GM12878 (cell line): Measurements from ENCODE around the gene MYO1D. TPM values are rescaled to one million over a fixed set of nuclear protein-coding genes. Genes with fewer than 3 reads are reported as not detected.

Experiments
- CHD1 ChIP-seq: IDR thresholded peaks from 2 replicates; pipeline ENCODE4 v1.6.1; 2012; ENCODE audit warnings: low read depth, low read length, improper control_type of control experiment
- CHD4 ChIP-seq: fragments of 200-600 bp; sonication (generic); IDR thresholded peaks from 2 replicates; pipeline ENCODE4 v1.6.1; 2016; ENCODE audit warnings: mild to moderate bottlenecking
- E4F1 ChIP-seq: fragments of 450-650 bp; IDR thresholded peaks from 2 replicates; pipeline ENCODE4 v1.6.1; 2018; ENCODE audit warnings: borderline replicate concordance, mild to moderate bottlenecking; ENCODE audit not compliant: partially characterized antibody
- EP300 ChIP-seq, 2 experiments: fragments of 150-350 bp in 1 of 2; IDR thresholded peaks; 2 replicates each; pipeline ENCODE4 v1.6.1; 2011 to 2012; ENCODE audit warnings: low read depth in 2 of 2, low read length in 2 of 2, borderline replicate concordance in 1 of 2, improper control_type of control experiment in 1 of 2, inconsistent platforms in 1 of 2; ENCODE audit not compliant: control insufficient read depth in 1 of 2
- KLF5 ChIP-seq: fragments of 450-650 bp; IDR thresholded peaks from 2 replicates; pipeline ENCODE4 v1.6.1; 2014; ENCODE audit warnings: mild to moderate bottlenecking; ENCODE audit not compliant: partially characterized antibody
- LARP7 ChIP-seq: fragments of 450-650 bp; IDR thresholded peaks from 2 replicates; pipeline ENCODE4 v1.6.1; 2017; ENCODE audit warnings: mild to moderate bottlenecking
- MEF2A ChIP-seq: IDR thresholded peaks from 2 replicates; pipeline ENCODE4 v1.6.1; 2011; ENCODE audit warnings: low read depth, mild to moderate bottlenecking, low read length, moderate library complexity; ENCODE audit not compliant: insufficient read depth
- MXI1 ChIP-seq: fragments of 150-350 bp; IDR thresholded peaks from 2 replicates; pipeline ENCODE4 v1.6.1; 2011; ENCODE audit warnings: low read depth, mild to moderate bottlenecking, inconsistent platforms, low read length, improper control_type of control experiment
- NFYA ChIP-seq: IDR thresholded peaks from 2 replicates; pipeline ENCODE4 v1.6.1; 2011; ENCODE audit warnings: low read depth, mild to moderate bottlenecking, low read length, improper control_type of control experiment, borderline replicate concordance
- PAX5 ChIP-seq: IDR thresholded peaks from 2 replicates; pipeline ENCODE4 v1.6.1; 2011; ENCODE audit warnings: low read depth, low read length, borderline replicate concordance
- RAD51 ChIP-seq: fragments of 450-650 bp; IDR thresholded peaks from 2 replicates; pipeline ENCODE4 v1.6.1; 2016; ENCODE audit warnings: moderate library complexity, mild to moderate bottlenecking, inconsistent platforms
- RCOR1 ChIP-seq: conservative IDR thresholded peaks from 2 replicates; pipeline ENCODE4 v1.6.1; 2012; ENCODE audit warnings: low read depth, low read length, improper control_type of control experiment
- RELA ChIP-seq: fragments of 450-650 bp; IDR thresholded peaks from 2 replicates; pipeline ENCODE4 v1.8.0; 2014; ENCODE audit warnings: borderline replicate concordance; ENCODE audit not compliant: partially characterized antibody
- SKIL ChIP-seq: fragments of 450-650 bp; IDR thresholded peaks from 2 replicates; pipeline ENCODE4 v1.6.1; 2017; ENCODE audit warnings: mild to moderate bottlenecking, low read depth, inconsistent platforms; ENCODE audit not compliant: poor library complexity, severe bottlenecking
- SMARCA5 ChIP-seq: fragments of 450-650 bp; IDR thresholded peaks from 2 replicates; pipeline ENCODE4 v1.6.1; 2017; ENCODE audit warnings: mild to moderate bottlenecking
- SMC3 ChIP-seq: IDR thresholded peaks from 2 replicates; pipeline ENCODE4 v1.6.1; 2011; ENCODE audit warnings: low read length, improper control_type of control experiment, borderline replicate concordance
- STAT3 ChIP-seq: IDR thresholded peaks from 2 replicates; pipeline ENCODE4 v1.6.1; 2011; ENCODE audit warnings: low read depth, low read length, improper control_type of control experiment
- TAF1 ChIP-seq: IDR thresholded peaks from 2 replicates; pipeline ENCODE4 v1.6.1; 2011; ENCODE audit warnings: mild to moderate bottlenecking, low read depth, low read length, borderline replicate concordance
- ZNF24 ChIP-seq: fragments of 450-650 bp; IDR thresholded peaks from 2 replicates; pipeline ENCODE4 v1.6.1; 2017; ENCODE audit warnings: antibody characterized with exemption, mild to moderate bottlenecking
- polyA plus RNA-seq, 11 experiments: library from polyadenylated mRNA; depleted of rRNA in 4 of 11; unstranded in 6 of 11; stranded (reverse) in 5 of 11; fragments of >200 nt; fragmentation: Nextera tagmentation in 4 of 11; fragmentation: Illumina TruSeq in 1 of 11; extraction: Ambion mirVana in 4 of 11; extraction: Trizol in 1 of 11; gene quantifications; 1 replicate in 1 of 11; 2 replicates in 10 of 11; pipeline versions ENCODE4 v1.2.1 to v1.2.3, GENCODE V29; 2011 to 2016; ENCODE audit warnings: inconsistent platforms in 2 of 11, missing spikeins in 2 of 11, low read depth in 1 of 11
- total RNA-seq, 4 experiments: library from RNA; depleted of rRNA in 3 of 4; stranded (reverse); fragments of >200 nt in 3 of 4; fragmentation: Illumina TruSeq in 1 of 4; extraction: Trizol in 1 of 4; gene quantifications; 2 replicates each; pipeline versions ENCODE4 v1.2.1 to v1.2.3, GENCODE V29; 2013 to 2021
- TF ChIP-seq, protein P1 (sequence below), 3 experiments: IDR thresholded peaks in 2 of 3; conservative IDR thresholded peaks in 1 of 3; 2 replicates each; pipeline ENCODE4 v1.5.1; 2011; ENCODE audit warnings: low read depth in 3 of 3, low read length in 3 of 3, mild to moderate bottlenecking in 3 of 3, control low read depth in 2 of 3, moderate library complexity in 2 of 3, inconsistent platforms in 1 of 3, mixed read lengths in 1 of 3; ENCODE audit not compliant: control insufficient read depth in 2 of 3, insufficient read depth in 1 of 3; ENCODE audit errors: extremely low read depth in 1 of 3
- TF ChIP-seq, protein P2 (sequence below): IDR thresholded peaks from 2 replicates; pipeline ENCODE4 v1.6.1; 2012; ENCODE audit warnings: low read depth, low read length, improper control_type of control experiment

MYO1D gene
- total and polyA plus RNA-seq, 10 of the 15 experiments (the other 5 are each of a cell fraction or from before 2014, with no cell fraction given), result 1.8 to 37.7 (median 25.4) TPM

DNA sequence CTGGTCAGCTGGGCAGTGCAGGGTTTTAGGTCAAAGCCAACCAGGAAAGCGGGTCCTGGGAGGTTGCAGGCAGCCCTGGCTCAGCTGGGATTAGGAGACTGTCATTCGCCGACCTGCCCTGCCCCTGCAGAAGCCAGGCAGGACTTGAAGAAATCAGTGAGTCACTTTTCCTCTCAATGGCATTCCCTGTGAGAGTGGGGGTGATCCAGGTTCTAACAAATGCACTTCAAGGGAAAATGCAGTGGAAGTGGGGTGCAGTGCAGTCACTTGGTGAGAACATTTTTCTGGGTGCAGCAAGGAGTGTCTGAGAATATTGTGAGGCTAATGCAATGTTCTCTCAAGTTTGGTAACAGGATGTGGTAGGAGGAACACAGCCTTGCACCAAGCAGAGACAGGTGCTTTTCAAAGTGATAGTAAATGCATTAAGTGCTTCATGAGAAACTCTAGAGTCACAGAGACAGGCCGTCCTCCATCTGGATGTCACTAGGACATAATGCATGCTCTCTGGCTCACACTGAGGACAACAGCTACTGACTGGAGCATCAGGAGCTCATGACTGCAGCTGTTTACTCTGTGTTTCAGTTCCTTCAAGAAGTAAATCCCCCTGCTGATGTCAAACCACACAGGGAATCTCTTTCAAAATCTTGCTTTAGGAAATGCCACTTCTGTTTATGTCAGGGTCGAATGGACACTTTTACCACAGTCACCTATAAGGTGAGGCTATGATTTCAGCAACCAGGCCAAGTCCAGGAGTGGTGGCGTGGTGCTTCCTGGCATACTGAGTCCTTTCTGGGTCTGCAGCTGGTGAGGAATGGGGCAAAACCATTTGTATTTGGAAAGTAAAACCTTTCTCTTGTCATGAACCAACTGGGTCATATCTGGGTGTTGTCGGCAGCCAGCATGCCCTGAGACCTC is 373.4 kb downstream of the MYO1D start (continued):
- peak; percentile 57; the same call in 1 of the 2 replicates for TF ChIP-seq RCOR1
- no peak for TF ChIP-seq E4F1
- peak; percentile 83 for TF ChIP-seq SKIL
- 0 out of 2 replicates have a peak, but pooled peaks have one; percentile 3 for TF ChIP-seq LARP7
- TF ChIP-seq ZNF24, result peak; percentile 76
- peak; percentile 84; the same call in 1 of the 2 replicates for TF ChIP-seq MXI1
- peak; percentile 63 for TF ChIP-seq PAX5
- no peak for TF ChIP-seq CHD1
- TF ChIP-seq, protein P1, sequence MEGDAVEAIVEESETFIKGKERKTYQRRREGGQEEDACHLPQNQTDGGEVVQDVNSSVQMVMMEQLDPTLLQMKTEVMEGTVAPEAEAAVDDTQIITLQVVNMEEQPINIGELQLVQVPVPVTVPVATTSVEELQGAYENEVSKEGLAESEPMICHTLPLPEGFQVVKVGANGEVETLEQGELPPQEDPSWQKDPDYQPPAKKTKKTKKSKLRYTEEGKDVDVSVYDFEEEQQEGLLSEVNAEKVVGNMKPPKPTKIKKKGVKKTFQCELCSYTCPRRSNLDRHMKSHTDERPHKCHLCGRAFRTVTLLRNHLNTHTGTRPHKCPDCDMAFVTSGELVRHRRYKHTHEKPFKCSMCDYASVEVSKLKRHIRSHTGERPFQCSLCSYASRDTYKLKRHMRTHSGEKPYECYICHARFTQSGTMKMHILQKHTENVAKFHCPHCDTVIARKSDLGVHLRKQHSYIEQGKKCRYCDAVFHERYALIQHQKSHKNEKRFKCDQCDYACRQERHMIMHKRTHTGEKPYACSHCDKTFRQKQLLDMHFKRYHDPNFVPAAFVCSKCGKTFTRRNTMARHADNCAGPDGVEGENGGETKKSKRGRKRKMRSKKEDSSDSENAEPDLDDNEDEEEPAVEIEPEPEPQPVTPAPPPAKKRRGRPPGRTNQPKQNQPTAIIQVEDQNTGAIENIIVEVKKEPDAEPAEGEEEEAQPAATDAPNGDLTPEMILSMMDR (IDR thresholded peaks at IDR 0.05 in 2 of 3, conservative IDR thresholded peaks at IDR 0.05 in 1 of 3; ENCODE audit: control insufficient read depth in 2 of 3, extremely low read depth in 1 of 3, insufficient read depth in 1 of 3, low read depth in 3 of 3, low read length in 3 of 3), result no peak
- TF ChIP-seq, protein P2, sequence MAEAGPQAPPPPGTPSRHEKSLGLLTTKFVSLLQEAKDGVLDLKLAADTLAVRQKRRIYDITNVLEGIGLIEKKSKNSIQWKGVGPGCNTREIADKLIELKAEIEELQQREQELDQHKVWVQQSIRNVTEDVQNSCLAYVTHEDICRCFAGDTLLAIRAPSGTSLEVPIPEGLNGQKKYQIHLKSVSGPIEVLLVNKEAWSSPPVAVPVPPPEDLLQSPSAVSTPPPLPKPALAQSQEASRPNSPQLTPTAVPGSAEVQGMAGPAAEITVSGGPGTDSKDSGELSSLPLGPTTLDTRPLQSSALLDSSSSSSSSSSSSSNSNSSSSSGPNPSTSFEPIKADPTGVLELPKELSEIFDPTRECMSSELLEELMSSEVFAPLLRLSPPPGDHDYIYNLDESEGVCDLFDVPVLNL, result no peak
- peak; percentile 92 to 94 for TF ChIP-seq EP300 (IDR thresholded peaks at IDR 0.05; ENCODE audit: borderline replicate concordance in 1 of 2, control insufficient read depth in 1 of 2, low read depth in 2 of 2, low read length in 2 of 2)
- peak; percentile 85; the same call in 1 of the 2 replicates for TF ChIP-seq STAT3
- 0 out of 2 replicates have a peak, but pooled peaks have one; percentile 46 for TF ChIP-seq SMARCA5
- TF ChIP-seq CHD4, result no peak
- TF ChIP-seq RAD51, result peak; percentile 55; the same call in 1 of the 2 replicates
- peak; percentile 26 for TF ChIP-seq KLF5
- TF ChIP-seq TAF1, result peak; percentile 36; the same call in 1 of the 2 replicates
- TF ChIP-seq MEF2A, result peak; percentile 52; the same call in 1 of the 2 replicates
- peak; percentile 28; the same call in 1 of the 2 replicates for TF ChIP-seq SMC3
- TF ChIP-seq NFYA, result no peak
- TF ChIP-seq RELA, result no peak
